ENCODE results near the gene GYPE.
"Not testable (repeated sequence)": the region's sequence is repeated elsewhere in the genome, so short reads cannot be mapped to it uniquely, and the experiment has no call there.

GRCh38 chr4:143912478-143912877 lies 7.1 kb upstream of the GYPE start:
- not testable (repeated sequence) for TF ChIP-seq PATZ1 (CRISPR knock-in tag; IDR thresholded peaks at IDR 0.05; ENCODE audit: borderline replicate concordance); OSR1 (CRISPR knock-in tag; IDR thresholded peaks at IDR 0.05); CREB5 (CRISPR knock-in tag; IDR thresholded peaks at IDR 0.05; ENCODE audit: low read depth); SNAI2 (CRISPR knock-in tag; IDR thresholded peaks at IDR 0.05); CSDC2 (CRISPR knock-in tag; IDR thresholded peaks at IDR 0.05); ZFP3 (CRISPR knock-in tag; IDR thresholded peaks at IDR 0.05); TOX (CRISPR knock-in tag; IDR thresholded peaks at IDR 0.05; ENCODE audit: borderline replicate concordance); ESRRG (CRISPR knock-in tag; IDR thresholded peaks at IDR 0.05); TCF4 (CRISPR knock-in tag; IDR thresholded peaks at IDR 0.05; ENCODE audit: borderline replicate concordance); PPARA (CRISPR knock-in tag; IDR thresholded peaks at IDR 0.05; ENCODE audit: borderline replicate concordance); ZC3H10 (CRISPR knock-in tag; IDR thresholded peaks at IDR 0.05); ZNF565 (CRISPR knock-in tag; conservative IDR thresholded peaks at IDR 0.05; ENCODE audit: low read depth)
- TF ChIP-seq, protein P1, sequence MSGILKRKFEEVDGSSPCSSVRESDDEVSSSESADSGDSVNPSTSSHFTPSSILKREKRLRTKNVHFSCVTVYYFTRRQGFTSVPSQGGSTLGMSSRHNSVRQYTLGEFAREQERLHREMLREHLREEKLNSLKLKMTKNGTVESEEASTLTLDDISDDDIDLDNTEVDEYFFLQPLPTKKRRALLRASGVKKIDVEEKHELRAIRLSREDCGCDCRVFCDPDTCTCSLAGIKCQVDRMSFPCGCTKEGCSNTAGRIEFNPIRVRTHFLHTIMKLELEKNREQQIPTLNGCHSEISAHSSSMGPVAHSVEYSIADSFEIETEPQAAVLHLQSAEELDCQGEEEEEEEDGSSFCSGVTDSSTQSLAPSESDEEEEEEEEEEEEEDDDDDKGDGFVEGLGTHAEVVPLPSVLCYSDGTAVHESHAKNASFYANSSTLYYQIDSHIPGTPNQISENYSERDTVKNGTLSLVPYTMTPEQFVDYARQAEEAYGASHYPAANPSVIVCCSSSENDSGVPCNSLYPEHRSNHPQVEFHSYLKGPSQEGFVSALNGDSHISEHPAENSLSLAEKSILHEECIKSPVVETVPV (CRISPR knock-in tag; IDR thresholded peaks at IDR 0.05), result not testable (repeated sequence)
- TF ChIP-seq, protein P2, sequence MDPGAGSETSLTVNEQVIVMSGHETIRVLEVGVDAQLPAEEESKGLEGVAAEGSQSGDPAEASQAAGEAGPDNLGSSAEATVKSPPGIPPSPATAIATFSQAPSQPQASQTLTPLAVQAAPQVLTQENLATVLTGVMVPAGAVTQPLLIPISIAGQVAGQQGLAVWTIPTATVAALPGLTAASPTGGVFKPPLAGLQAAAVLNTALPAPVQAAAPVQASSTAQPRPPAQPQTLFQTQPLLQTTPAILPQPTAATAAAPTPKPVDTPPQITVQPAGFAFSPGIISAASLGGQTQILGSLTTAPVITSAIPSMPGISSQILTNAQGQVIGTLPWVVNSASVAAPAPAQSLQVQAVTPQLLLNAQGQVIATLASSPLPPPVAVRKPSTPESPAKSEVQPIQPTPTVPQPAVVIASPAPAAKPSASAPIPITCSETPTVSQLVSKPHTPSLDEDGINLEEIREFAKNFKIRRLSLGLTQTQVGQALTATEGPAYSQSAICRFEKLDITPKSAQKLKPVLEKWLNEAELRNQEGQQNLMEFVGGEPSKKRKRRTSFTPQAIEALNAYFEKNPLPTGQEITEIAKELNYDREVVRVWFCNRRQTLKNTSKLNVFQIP (CRISPR knock-in tag; IDR thresholded peaks at IDR 0.05; ENCODE audit: borderline replicate concordance, low read depth), result not testable (repeated sequence)

All from SK-N-SH treated with all-trans-retinoic acid at 6 μM for 48 hours (cell line).